B cell (primary cell): Measurements from ENCODE around the gene RSRC2. TPM values are rescaled to one million over a fixed set of nuclear protein-coding genes. Genes with fewer than 3 reads are reported as not detected.

ENCODE experiments used
- ATAC-seq: fragments of 200-7000 bp; cut with Tn5 transposase; one replicate; pipeline ENCODE4 v1.10.0; 2021; ENCODE audit warnings: low read depth, mild to moderate bottlenecking, moderate number of reproducible peaks, moderate library complexity
- CTCF ChIA-PET: fragments of 350-600 bp; sonication (Branson Sonifier 250); formaldehyde crosslinking; loops from one replicate; lab custom pipeline; 2021; ENCODE audit warnings: antibody characterized with exemption, inconsistent platforms; lab: Charles Lee
- POLR2A ChIA-PET: fragments of 350-600 bp; sonication (Branson Sonifier 250); formaldehyde crosslinking; loops from one replicate; lab custom pipeline; 2021; ENCODE audit warnings: antibody characterized with exemption; lab: Charles Lee
- DNase-seq: peaks from one replicate; pipeline ENCODE4 v3.0.0; 2013
- H2AFZ ChIP-seq: 2 replicates; pipeline ENCODE4 v1.6.1; 2012; ENCODE audit warnings: mild to moderate bottlenecking, low read depth, low read length; ENCODE audit not compliant: insufficient read depth, poor library complexity, severe bottlenecking
- H3K27ac ChIP-seq, 2 donors: 1 replicate in 1 of 2; 2 replicates in 1 of 2; pipeline ENCODE4 v1.5.1; 2012 to 2013; ENCODE audit warnings: low read length in 2 of 2, mild to moderate bottlenecking in 2 of 2, moderate library complexity in 1 of 2
- H3K27me3 ChIP-seq, 4 experiments: fragments of 200-600 bp in 1 of 4; sonication (generic) in 1 of 4; replicated peaks in 1 of 4; 1 replicate in 2 of 4; 2 replicates in 2 of 4; pipeline versions ENCODE4 v1.6.1 to v1.7.0; 2013 to 2016; ENCODE audit warnings: low read length in 3 of 4, mild to moderate bottlenecking in 2 of 4, mixed read lengths in 1 of 4, moderate library complexity in 1 of 4; ENCODE audit not compliant: insufficient read depth in 4 of 4, control insufficient read depth in 3 of 4; ENCODE audit errors: control extremely low read depth in 1 of 4
- H3K36me3 ChIP-seq, 2 experiments: replicated peaks in 1 of 2; 1 replicate in 1 of 2; 2 replicates in 1 of 2; pipeline versions ENCODE4 v1.6.1 to v1.7.1; 2013; ENCODE audit warnings: low read length in 1 of 2; ENCODE audit not compliant: insufficient read depth in 2 of 2, control insufficient read depth in 1 of 2; ENCODE audit errors: control extremely low read depth in 1 of 2, extremely low read depth in 1 of 2
- H3K4me1 ChIP-seq, 2 donors: fragments of 200-600 bp in 1 of 2; sonication (generic) in 1 of 2; 1 replicate in 1 of 2; 2 replicates in 1 of 2; pipeline versions ENCODE4 v1.5.1 to v1.6.1; 2013 to 2017; ENCODE audit warnings: low read length in 2 of 2; ENCODE audit not compliant: control insufficient read depth in 2 of 2, insufficient read depth in 2 of 2
- H3K4me2 ChIP-seq: replicated peaks from 2 replicates; pipeline ENCODE3; 2012; ENCODE audit warnings: mild to moderate bottlenecking, low read depth, low read length; ENCODE audit not compliant: poor library complexity, severe bottlenecking
- H3K4me3 ChIP-seq, 5 experiments: fragments of 200-600 bp in 1 of 5; sonication (generic) in 1 of 5; 1 replicate in 3 of 5; 2 replicates in 2 of 5; pipeline versions ENCODE4 v1.5.1 to v1.7.0; 2011 to 2016; ENCODE audit warnings: low read length in 4 of 5, mild to moderate bottlenecking in 4 of 5, low read depth in 2 of 5, control low read depth in 1 of 5, moderate library complexity in 1 of 5; ENCODE audit not compliant: insufficient read depth in 1 of 5; ENCODE audit errors: control extremely low read depth in 1 of 5, extremely low read depth in 1 of 5
- H3K79me2 ChIP-seq: fragments of 200-600 bp; sonication (generic); one replicate; pipeline ENCODE4 v1.6.0; 2016; ENCODE audit warnings: low read length; ENCODE audit not compliant: control insufficient read depth, insufficient read depth
- H3K9ac ChIP-seq: fragments of 200-600 bp; sonication (generic); 2 replicates; pipeline ENCODE4 v1.6.1; 2017; ENCODE audit warnings: mild to moderate bottlenecking, low read length, moderate library complexity
- H3K9me3 ChIP-seq, 3 donors: one replicate each; pipeline versions ENCODE4 v1.6.1 to v1.7.1; 2013; ENCODE audit warnings: low read length in 2 of 3; ENCODE audit not compliant: control insufficient read depth in 2 of 3, insufficient read depth in 1 of 3; ENCODE audit errors: control extremely low read depth in 1 of 3
- H4K20me1 ChIP-seq: 2 replicates; pipeline ENCODE4 v1.6.0; 2012; ENCODE audit warnings: mild to moderate bottlenecking, low read length; ENCODE audit not compliant: insufficient read depth, control insufficient read depth, poor library complexity, severe bottlenecking
- H3K27ac Mint-ChIP-seq: one replicate; pipeline ENCODE4 v1.8.0; 2021; ENCODE audit warnings: mixed read lengths
- H3K27me3 Mint-ChIP-seq: one replicate; pipeline ENCODE4 v1.8.0; 2021; ENCODE audit warnings: mixed read lengths
- H3K4me1 Mint-ChIP-seq: one replicate; pipeline ENCODE4 v1.8.0; 2021; ENCODE audit warnings: mixed read lengths
- H3K4me3 Mint-ChIP-seq: one replicate; pipeline ENCODE4 v1.8.0; 2021; ENCODE audit warnings: mixed read lengths
- H3K9me3 Mint-ChIP-seq: one replicate; pipeline ENCODE4 v1.8.0; 2022; ENCODE audit warnings: mixed read lengths; ENCODE audit not compliant: insufficient read depth
- EZH2 ChIP-seq: IDR thresholded peaks from 2 replicates; pipeline ENCODE4 v1.6.1; 2012; ENCODE audit warnings: borderline replicate concordance, low read depth, mild to moderate bottlenecking, moderate library complexity, low read length; ENCODE audit not compliant: insufficient read depth, poor library complexity, severe bottlenecking
- WGBS: methylation state at CpG from one replicate; pipeline ENCODE4 v1.1.5; 2013; ENCODE audit warnings: missing lambda C conversion rate; ENCODE audit not compliant: insufficient coverage; 5-methylcytosine and 5-hydroxymethylcytosine counted together
- intact Hi-C: fragments of 100-400 bp; cut with micrococcal nuclease; formaldehyde crosslinking; loops from one replicate; pipeline ENCODE4 v1.10.0; 2022
- polyA plus RNA-seq: library from polyadenylated mRNA; depleted of rRNA; stranded (reverse); fragments of >200 nt; gene quantifications from 2 replicates; pipeline ENCODE4 v1.2.3, GENCODE V29; 2012
- total RNA-seq, 2 donors: library from RNA; stranded (reverse); fragments of 120-200 nt in 1 of 2; gene quantifications; 1 replicate in 1 of 2; 2 replicates in 1 of 2; pipeline versions ENCODE4 v1.2.3 to v1.2.4, GENCODE V29; 2013 to 2022
- TF ChIP-seq, protein P1 (sequence below): fragments of 200-600 bp; IDR thresholded peaks from one replicate; pipeline ENCODE4 v1.8.0; 2022; ENCODE audit warnings: antibody characterized with exemption, mild to moderate bottlenecking

Gene RSRC2
- total and polyA plus RNA-seq, 2 donors (not counting 1 experiment from before 2014, with no cell fraction given), result 56.2 to 151 TPM

DNA sequence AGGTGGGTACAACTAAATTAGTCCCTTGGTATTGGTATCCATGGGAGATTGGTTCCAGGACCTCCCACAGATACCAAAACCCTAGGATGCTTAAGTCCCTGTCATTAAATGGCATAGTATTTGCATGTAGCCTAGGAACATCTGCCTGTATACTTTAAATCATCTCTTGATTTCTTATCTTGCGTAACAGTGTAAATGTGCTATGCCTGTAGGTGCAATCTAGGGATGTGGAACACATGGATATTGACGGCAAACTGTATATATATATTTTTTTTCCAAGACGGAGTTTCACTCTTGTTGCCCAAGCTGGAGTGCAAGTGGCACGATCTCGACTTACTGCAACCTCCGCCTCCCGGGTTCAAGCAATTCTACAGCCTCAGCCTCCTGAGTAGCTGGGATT, 1.8 kb upstream of the RSRC2 start:
- peaks cover 2 to 16% of the 10 kb centered on the region in 2 experiments for H3K36me3 ChIP-seq
- Mint-ChIP-seq H3K9me3 (no peaks in the 10 kb centered on the region), H3K27me3 (no peaks in the 10 kb centered on the region), H3K4me3 (no peak overlapping the region), H3K27ac (no peak overlapping the region), H3K4me1 (peaks cover 22% of the 10 kb centered on the region)
- no peak overlapping the region for H2AFZ ChIP-seq
- no peaks in the 10 kb centered on the region for H3K9me3 ChIP-seq
- H3K27me3 ChIP-seq, result no peaks in the 10 kb centered on the region
- peaks cover 58% of the 10 kb centered on the region for H3K79me2 ChIP-seq
- POLR2A ChIA-PET, result no interaction called here
- CTCF ChIA-PET, result no interaction called here
- H3K9ac ChIP-seq, result no peak overlapping the region
- TF ChIP-seq, protein P1, sequence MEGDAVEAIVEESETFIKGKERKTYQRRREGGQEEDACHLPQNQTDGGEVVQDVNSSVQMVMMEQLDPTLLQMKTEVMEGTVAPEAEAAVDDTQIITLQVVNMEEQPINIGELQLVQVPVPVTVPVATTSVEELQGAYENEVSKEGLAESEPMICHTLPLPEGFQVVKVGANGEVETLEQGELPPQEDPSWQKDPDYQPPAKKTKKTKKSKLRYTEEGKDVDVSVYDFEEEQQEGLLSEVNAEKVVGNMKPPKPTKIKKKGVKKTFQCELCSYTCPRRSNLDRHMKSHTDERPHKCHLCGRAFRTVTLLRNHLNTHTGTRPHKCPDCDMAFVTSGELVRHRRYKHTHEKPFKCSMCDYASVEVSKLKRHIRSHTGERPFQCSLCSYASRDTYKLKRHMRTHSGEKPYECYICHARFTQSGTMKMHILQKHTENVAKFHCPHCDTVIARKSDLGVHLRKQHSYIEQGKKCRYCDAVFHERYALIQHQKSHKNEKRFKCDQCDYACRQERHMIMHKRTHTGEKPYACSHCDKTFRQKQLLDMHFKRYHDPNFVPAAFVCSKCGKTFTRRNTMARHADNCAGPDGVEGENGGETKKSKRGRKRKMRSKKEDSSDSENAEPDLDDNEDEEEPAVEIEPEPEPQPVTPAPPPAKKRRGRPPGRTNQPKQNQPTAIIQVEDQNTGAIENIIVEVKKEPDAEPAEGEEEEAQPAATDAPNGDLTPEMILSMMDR, result no peak
- no peak for TF ChIP-seq EZH2
- peaks cover 25% of the 10 kb centered on the region for H4K20me1 ChIP-seq
- ATAC-seq (no peak), DNase-seq (no peak)
- H3K4me1 ChIP-seq, result peaks cover 28% of the 10 kb centered on the region in 2 donors
- H3K4me2 ChIP-seq, result no peak overlapping the region
- H3K27ac ChIP-seq, result no peak overlapping the region
- intact Hi-C loops, result loop anchor here (5.0 kb wide), 1 partner anchor 244 kb away; the partner anchor contains the start of gene CCDC62
- H3K4me3 ChIP-seq, result no peak overlapping the region
- 94% methylated on average over 5 of the region's 7 CpGs for WGBS

DNA sequence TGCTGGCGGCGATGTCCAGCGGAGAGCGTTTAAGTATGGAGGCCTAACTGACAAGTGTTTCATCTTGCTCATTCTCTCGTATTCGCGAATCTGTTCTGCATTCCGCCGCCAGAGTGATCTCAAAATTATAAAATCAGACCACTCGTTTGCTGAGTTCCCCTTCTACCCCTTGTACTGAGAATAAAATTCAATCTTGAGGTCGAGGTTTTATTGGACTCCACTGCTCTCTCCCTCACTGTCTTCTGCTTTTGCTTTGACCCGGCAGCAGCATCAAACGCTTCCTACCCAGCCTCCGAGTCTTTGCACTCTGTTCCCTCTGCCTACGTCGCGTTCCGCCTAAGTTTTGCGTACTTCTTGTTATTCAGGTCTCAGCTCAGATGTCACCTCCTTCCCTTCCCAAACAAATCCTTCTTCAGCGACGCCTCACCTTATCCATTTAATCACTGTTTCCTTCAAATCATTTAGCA, 775 bp upstream of the RSRC2 start:
- intact Hi-C loops, result loop anchor here (1.0 to 5.0 kb wide), 5 partner anchors 26 to 439 kb away; partner anchors contain the start of genes ABCB9, CCDC62, DENR and VPS33A
- DNase-seq (peak; percentile 66), ATAC-seq (no peak)
- H3K27me3 Mint-ChIP-seq, result no peaks in the 10 kb centered on the region
- TF ChIP-seq EZH2, result no peak
- TF ChIP-seq, protein P1, result no peak
- peak overlapping the region; percentile 69 to 99 (median 97) for H3K4me3 ChIP-seq
- ChIA-PET POLR2A (interaction anchor here (1.4 to 4.3 kb wide), 2 partner anchors 19 to 26 kb away, joined by 3 to 63 read pairs; partner anchors contain the start of gene ZCCHC8), CTCF (interaction anchor here (0.7 to 2.4 kb wide), 2 partner anchors 26 to 111 kb away, joined by 3 to 11 read pairs; partner anchors contain the start of gene ZCCHC8)
- H3K4me1 Mint-ChIP-seq, result peaks cover 30% of the 10 kb centered on the region
- H3K27ac ChIP-seq, result peak overlapping the region; percentile 90 to 97
- no peaks in the 10 kb centered on the region for H3K27me3 ChIP-seq
- no peak overlapping the region for H3K27ac Mint-ChIP-seq
- H3K9ac ChIP-seq, result peak overlapping the region; percentile 98
- peaks cover 2 to 22% of the 10 kb centered on the region in 2 experiments for H3K36me3 ChIP-seq
- H3K4me1 ChIP-seq, result peaks cover 36 to 37% of the 10 kb centered on the region in 2 donors
- peaks cover 36% of the 10 kb centered on the region for H4K20me1 ChIP-seq
- no peak overlapping the region for H3K4me3 Mint-ChIP-seq
- peaks cover 60% of the 10 kb centered on the region for H3K79me2 ChIP-seq
- peak overlapping the region; percentile 84 for H2AFZ ChIP-seq
- no peaks in the 10 kb centered on the region for H3K9me3 ChIP-seq
- H3K4me2 ChIP-seq, result peak overlapping the region; percentile 83
- 0% methylated on average over 15 of the region's 21 CpGs for WGBS
- no peaks in the 10 kb centered on the region for H3K9me3 Mint-ChIP-seq
